Skeletal muscle tissue (tissue), 4 donors: ENCODE results near the gene GDNF. TPM values are rescaled to one million over a fixed set of nuclear protein-coding genes. Genes with fewer than 3 reads are reported as not detected.
"Not testable (repeated sequence)": the region's sequence is repeated elsewhere in the genome, so short reads cannot be mapped to it uniquely, and the experiment has no call there.

ENCODE experiments used
- H3K27ac ChIP-seq: one replicate; pipeline ENCODE4 v1.7.0; 2013; ENCODE audit warnings: mild to moderate bottlenecking, low read depth, low read length, inconsistent platforms
- H3K27me3 ChIP-seq, 3 donors: one replicate each; pipeline ENCODE4 v1.7.0; 2013; ENCODE audit warnings: low read length in 3 of 3; ENCODE audit not compliant: control insufficient read depth in 3 of 3, insufficient read depth in 3 of 3
- H3K36me3 ChIP-seq, 3 donors: one replicate each; pipeline ENCODE4 v1.7.0; 2013; ENCODE audit warnings: low read length in 3 of 3; ENCODE audit not compliant: control insufficient read depth in 3 of 3, insufficient read depth in 3 of 3
- H3K4me1 ChIP-seq, 3 donors: one replicate each; pipeline ENCODE4 v1.7.0; 2013; ENCODE audit warnings: low read length in 3 of 3, mild to moderate bottlenecking in 3 of 3; ENCODE audit not compliant: control insufficient read depth in 3 of 3, insufficient read depth in 3 of 3
- H3K4me3 ChIP-seq, 3 donors: one replicate each; pipeline ENCODE4 v1.7.0; 2013; ENCODE audit warnings: low read length in 3 of 3
- H3K9ac ChIP-seq, 3 donors: one replicate each; pipeline ENCODE4 v1.7.0; 2013; ENCODE audit warnings: low read length in 3 of 3, mild to moderate bottlenecking in 3 of 3, moderate library complexity in 2 of 3, low read depth in 1 of 3
- H3K9me3 ChIP-seq, 3 donors: one replicate each; pipeline ENCODE4 v1.7.0; 2013; ENCODE audit warnings: low read length in 3 of 3; ENCODE audit not compliant: control insufficient read depth in 3 of 3
- total RNA-seq: library from RNA; depleted of rRNA; stranded (reverse); fragments of >200 nt; gene quantifications from one replicate; pipeline ENCODE4 v1.2.3, GENCODE V29; 2014
- donor health status: Osteomylitis.

Gene GDNF
- total RNA-seq, 1 donor from 2014 or later: 0.52 TPM

- not testable (repeated sequence) for H3K36me3 ChIP-seq, H3K9ac ChIP-seq, H3K27me3 ChIP-seq, H3K27ac ChIP-seq, H3K4me3 ChIP-seq, H3K9me3 ChIP-seq, H3K4me1 ChIP-seq
Observed at GRCh38 chr5:37795292-37795691, 44.5 kb downstream of the GDNF start.

GRCh38 chr5:37792975-37793631, 46.7 kb downstream of the GDNF start:
- no peaks in the 10 kb centered on the region for H3K27me3 ChIP-seq
- no peak overlapping the region for H3K27ac ChIP-seq
- H3K9me3 ChIP-seq: peaks cover 0 to 4% (median 0%) of the 10 kb centered on the region in 3 donors
- H3K4me3 ChIP-seq: no peak overlapping the region
- H3K36me3 ChIP-seq: no peaks in the 10 kb centered on the region
- H3K9ac ChIP-seq: no peak overlapping the region
- H3K4me1 ChIP-seq: no peaks in the 10 kb centered on the region

GRCh38 chr5:37791321-37791720, 48.5 kb downstream of the GDNF start:
- no peak overlapping the region for H3K4me3 ChIP-seq
- H3K9ac ChIP-seq: no peak overlapping the region
- no peaks in the 10 kb centered on the region for H3K4me1 ChIP-seq
- H3K36me3 ChIP-seq: no peaks in the 10 kb centered on the region
- no peaks in the 10 kb centered on the region for H3K27me3 ChIP-seq
- peaks cover 0 to 4% (median 0%) of the 10 kb centered on the region in 3 donors for H3K9me3 ChIP-seq
- H3K27ac ChIP-seq: no peak overlapping the region

- H3K4me3 ChIP-seq: no peak overlapping the region
- no peaks in the 10 kb centered on the region for H3K27me3 ChIP-seq
- H3K9ac ChIP-seq: no peak overlapping the region
- H3K27ac ChIP-seq: no peak overlapping the region
- no peaks in the 10 kb centered on the region for H3K4me1 ChIP-seq
- no peaks in the 10 kb centered on the region for H3K36me3 ChIP-seq
- peaks cover 0 to 2% (median 0%) of the 10 kb centered on the region in 3 donors for H3K9me3 ChIP-seq
Observed at GRCh38 chr5:37789991-37790390, 49.9 kb downstream of the GDNF start.

DNA sequence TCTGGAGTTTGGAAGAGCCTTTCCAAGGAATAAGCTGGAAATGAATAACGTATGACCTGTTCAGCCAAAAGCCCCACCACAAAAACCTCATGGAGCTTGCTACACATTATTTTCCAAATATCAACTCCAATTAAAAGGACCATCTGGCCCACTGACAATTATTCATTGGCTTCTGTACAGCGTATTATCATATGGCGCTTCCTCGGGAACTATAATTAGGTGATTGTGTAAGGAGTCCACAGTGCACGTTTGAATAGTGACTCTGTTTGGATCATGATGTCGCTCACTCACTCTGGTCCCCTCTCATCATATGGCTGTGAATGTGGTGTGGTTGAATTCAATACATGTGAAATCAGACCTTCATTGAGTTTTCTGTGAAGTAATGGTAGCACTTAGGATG, 52.1 kb downstream of the GDNF start:
- H3K36me3 ChIP-seq: no peaks in the 10 kb centered on the region
- no peak overlapping the region for H3K27ac ChIP-seq
- H3K9ac ChIP-seq: no peak overlapping the region
- H3K4me1 ChIP-seq: no peaks in the 10 kb centered on the region
- no peaks in the 10 kb centered on the region for H3K27me3 ChIP-seq
- H3K4me3 ChIP-seq: no peak overlapping the region
- no peaks in the 10 kb centered on the region for H3K9me3 ChIP-seq

GRCh38 chr5:37786862-37787519, 52.9 kb downstream of the GDNF start:
- H3K36me3 ChIP-seq: no peaks in the 10 kb centered on the region
- H3K9me3 ChIP-seq: no peaks in the 10 kb centered on the region
- H3K27ac ChIP-seq: no peak overlapping the region
- no peaks in the 10 kb centered on the region for H3K27me3 ChIP-seq
- no peaks in the 10 kb centered on the region for H3K4me1 ChIP-seq
- no peak overlapping the region for H3K4me3 ChIP-seq
- H3K9ac ChIP-seq: no peak overlapping the region

GRCh38 chr5:37786416-37786815, 53.4 kb downstream of the GDNF start:
- H3K4me3 ChIP-seq: no peak overlapping the region
- no peaks in the 10 kb centered on the region for H3K9me3 ChIP-seq
- no peak overlapping the region for H3K9ac ChIP-seq
- no peaks in the 10 kb centered on the region for H3K4me1 ChIP-seq
- H3K27me3 ChIP-seq: no peaks in the 10 kb centered on the region
- H3K27ac ChIP-seq: no peak overlapping the region
- H3K36me3 ChIP-seq: no peaks in the 10 kb centered on the region

DNA sequence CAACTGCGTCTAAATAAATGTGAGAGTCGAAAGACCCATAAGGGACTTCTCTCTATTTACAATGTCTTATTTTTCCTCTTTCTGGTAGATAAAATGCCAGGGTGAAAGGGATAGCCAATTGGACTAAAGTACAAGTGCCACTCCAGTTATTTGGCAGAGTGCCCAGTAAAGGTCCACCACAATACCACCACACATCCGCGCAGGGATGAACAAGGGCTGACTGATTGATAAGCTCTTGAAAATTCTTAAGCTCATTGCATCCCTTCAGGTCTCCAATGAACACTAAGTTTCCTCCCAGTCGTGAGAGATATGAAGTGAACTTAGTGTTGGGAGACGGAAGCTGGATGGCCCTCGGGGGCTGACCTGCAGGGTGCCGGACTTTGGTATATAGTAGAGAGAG, 58.4 kb downstream of the GDNF start:
- H3K9me3 ChIP-seq, H3K4me3 ChIP-seq, H3K27ac ChIP-seq, H3K27me3 ChIP-seq, H3K9ac ChIP-seq, H3K4me1 ChIP-seq, H3K36me3 ChIP-seq: not testable (repeated sequence)

GRCh38 chr5:37777432-37778130, 62.3 kb downstream of the GDNF start:
- peaks cover 0 to 5% (median 4%) of the 10 kb centered on the region in 3 donors for H3K4me1 ChIP-seq
- no peaks in the 10 kb centered on the region for H3K36me3 ChIP-seq
- H3K27ac ChIP-seq: no peak overlapping the region
- no peak overlapping the region for H3K9ac ChIP-seq
- no peak overlapping the region for H3K4me3 ChIP-seq
- H3K27me3 ChIP-seq: no peaks in the 10 kb centered on the region
- H3K9me3 ChIP-seq: peaks cover 0 to 4% (median 0%) of the 10 kb centered on the region in 3 donors

GRCh38 chr5:37776826-37777225, 63.0 kb downstream of the GDNF start:
- Histone ChIP-seq H3K27ac (no peak overlapping the region), H3K9ac (no peak overlapping the region), H3K36me3 (no peaks in the 10 kb centered on the region), H3K4me1 (peaks cover 0 to 5% (median 4%) of the 10 kb centered on the region in 3 donors), H3K4me3 (no peak overlapping the region), H3K9me3 (peaks cover 0 to 4% (median 0%) of the 10 kb centered on the region in 3 donors), H3K27me3 (no peaks in the 10 kb centered on the region)
